HL-60 (cell line): ENCODE measurements around the gene GOLGA8B.
"Not testable (repeated sequence)": the region's sequence is repeated elsewhere in the genome, so short reads cannot be mapped to it uniquely, and the experiment has no call there.

Experiments used
- DNase-seq, 2 experiments: peaks; one replicate each; pipeline ENCODE4 v3.0.0-alpha.2; 2010 to 2020; ENCODE audit warnings: low read depth in 1 of 2, low spot score in 1 of 2
- H3K27ac ChIP-seq: fragments of 250-450 bp; sonication (Bioruptor Pico); replicated peaks from 2 replicates; pipeline ENCODE4 v1.5.1; 2020; ENCODE audit warnings: mild to moderate bottlenecking, moderate library complexity
- H3K27me3 ChIP-seq: fragments of 250-450 bp; sonication (Bioruptor Pico); 2 replicates; pipeline ENCODE4 v1.5.1; 2021; ENCODE audit warnings: mild to moderate bottlenecking, moderate library complexity; ENCODE audit not compliant: insufficient read depth, poor library complexity, severe bottlenecking
- H3K4me3 ChIP-seq: replicated peaks from 2 replicates; pipeline ENCODE4 v1.5.1; 2011; ENCODE audit warnings: mild to moderate bottlenecking, control low read depth, low read length; ENCODE audit not compliant: insufficient read depth
- GABPA ChIP-seq: IDR thresholded peaks from 2 replicates; pipeline ENCODE4 v1.6.1; 2012; ENCODE audit warnings: low read depth
- POLR2AphosphoS5 ChIP-seq: IDR thresholded peaks from 2 replicates; pipeline ENCODE4 v1.6.1; 2012; ENCODE audit warnings: low read depth
- REST ChIP-seq: IDR thresholded peaks from 2 replicates; pipeline ENCODE4 v1.6.1; 2012; ENCODE audit warnings: low read depth; ENCODE audit not compliant: insufficient replicate concordance
- SPI1 ChIP-seq: IDR thresholded peaks from 2 replicates; pipeline ENCODE4 v1.6.1; 2012; ENCODE audit warnings: low read depth, mild to moderate bottlenecking, borderline replicate concordance
- TF ChIP-seq, protein P1 (sequence below): IDR thresholded peaks from one replicate; pipeline ENCODE4 v1.5.1; 2011; ENCODE audit warnings: low read length, control low read depth, inconsistent platforms; ENCODE audit not compliant: insufficient read depth

Gene GOLGA8B

GRCh38 chr15:34588046-34588674, 4.7 kb upstream of the GOLGA8B start:
- H3K4me3 ChIP-seq, result peak overlapping the region; percentile 15
- DNase-seq, result peak; percentile 68 to 76
- H3K27me3 ChIP-seq, result no peaks in the 10 kb centered on the region
- peak overlapping the region; percentile 29; the same call in 1 of the 2 replicates for H3K27ac ChIP-seq
- TF ChIP-seq, protein P1, sequence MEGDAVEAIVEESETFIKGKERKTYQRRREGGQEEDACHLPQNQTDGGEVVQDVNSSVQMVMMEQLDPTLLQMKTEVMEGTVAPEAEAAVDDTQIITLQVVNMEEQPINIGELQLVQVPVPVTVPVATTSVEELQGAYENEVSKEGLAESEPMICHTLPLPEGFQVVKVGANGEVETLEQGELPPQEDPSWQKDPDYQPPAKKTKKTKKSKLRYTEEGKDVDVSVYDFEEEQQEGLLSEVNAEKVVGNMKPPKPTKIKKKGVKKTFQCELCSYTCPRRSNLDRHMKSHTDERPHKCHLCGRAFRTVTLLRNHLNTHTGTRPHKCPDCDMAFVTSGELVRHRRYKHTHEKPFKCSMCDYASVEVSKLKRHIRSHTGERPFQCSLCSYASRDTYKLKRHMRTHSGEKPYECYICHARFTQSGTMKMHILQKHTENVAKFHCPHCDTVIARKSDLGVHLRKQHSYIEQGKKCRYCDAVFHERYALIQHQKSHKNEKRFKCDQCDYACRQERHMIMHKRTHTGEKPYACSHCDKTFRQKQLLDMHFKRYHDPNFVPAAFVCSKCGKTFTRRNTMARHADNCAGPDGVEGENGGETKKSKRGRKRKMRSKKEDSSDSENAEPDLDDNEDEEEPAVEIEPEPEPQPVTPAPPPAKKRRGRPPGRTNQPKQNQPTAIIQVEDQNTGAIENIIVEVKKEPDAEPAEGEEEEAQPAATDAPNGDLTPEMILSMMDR, result peak; percentile 24
- peak; percentile 63; the same call in 1 of the 2 replicates for TF ChIP-seq POLR2AphosphoS5
- TF ChIP-seq GABPA, result no peak

- DNase-seq, H3K27ac ChIP-seq, H3K27me3 ChIP-seq, H3K4me3 ChIP-seq: not testable (repeated sequence)
Observed at GRCh38 chr15:34585966-34586365, 2.5 kb upstream of the GOLGA8B start.

DNA sequence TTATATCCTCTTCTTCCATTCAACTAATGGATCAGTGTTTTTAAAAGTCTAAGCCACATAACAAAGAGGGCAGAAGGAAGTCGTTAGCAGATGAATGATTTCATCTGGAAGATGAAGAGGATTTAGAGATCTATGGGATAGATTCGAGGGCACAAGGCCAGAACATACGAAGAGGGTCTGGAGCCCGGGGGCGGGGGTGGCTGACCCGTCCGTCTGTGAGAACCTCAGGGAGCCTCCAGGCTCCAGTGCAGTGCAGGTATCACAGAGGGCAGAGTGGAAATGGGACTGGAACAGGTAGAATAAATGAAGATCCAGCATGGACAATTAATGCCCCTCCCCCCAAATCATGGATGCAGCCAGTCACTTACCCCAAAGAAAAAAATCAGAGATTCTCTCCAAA, 1.5 kb upstream of the GOLGA8B start:
- Histone ChIP-seq H3K27ac (no peak overlapping the region), H3K27me3 (no peaks in the 10 kb centered on the region), H3K4me3 (no peak overlapping the region)
- TF ChIP-seq REST (no peak), POLR2AphosphoS5 (no peak)
- TF ChIP-seq, protein P1, result no peak
- no peak for DNase-seq

- Histone ChIP-seq H3K27ac (no peak overlapping the region; the same call in 1 of the 2 replicates), H3K27me3 (no peaks in the 10 kb centered on the region), H3K4me3 (peak overlapping the region; percentile 92; the same call in 1 of the 2 replicates)
- no peak for DNase-seq
- TF ChIP-seq, protein P1, result no peak
- TF ChIP-seq GABPA (no peak), SPI1 (no peak), POLR2AphosphoS5 (no peak), REST (no peak)
Observed at GRCh38 chr15:34584330-34584668, 848 bp upstream of the GOLGA8B start.
